ENCODE data around the gene AK9. TPM values are rescaled to one million over a fixed set of nuclear protein-coding genes. Genes with fewer than 3 reads are reported as not detected.

Gene AK9
- polyA plus RNA-seq, 1 donor from 2014 or later: 27.7 TPM

GRCh38 chr6:109561844-109562243 is 129.2 kb downstream of the AK9 start:
- no peaks in the 10 kb centered on the region for H3K79me2 ChIP-seq (replicated peaks; ENCODE audit: insufficient read depth, low read length)
- no peaks in the 10 kb centered on the region for H3K9me2 ChIP-seq (ENCODE audit: insufficient read depth, low read length)
- H3K4me2 ChIP-seq (ENCODE audit: low read length): no peak overlapping the region
- no peaks in the 10 kb centered on the region for H3K36me3 ChIP-seq (ENCODE audit: insufficient read depth, low read length)
- H3K9ac ChIP-seq (ENCODE audit: low read length): no peak overlapping the region
- no peak overlapping the region for H3K4me3 ChIP-seq (ENCODE audit: low read length)
- no peak overlapping the region for H3K27ac ChIP-seq (ENCODE audit: low read length)
- H4K20me1 ChIP-seq (ENCODE audit: insufficient read depth): no peaks in the 10 kb centered on the region
- H3K27me3 ChIP-seq (ENCODE audit: insufficient read depth, low read depth, low read length): no peaks in the 10 kb centered on the region
- no peak for TF ChIP-seq TAF1 (IDR thresholded peaks at IDR 0.05; ENCODE audit: low read depth)
- no peak for TF ChIP-seq RAD21 (conservative IDR thresholded peaks at IDR 0.05)
- no peak for TF ChIP-seq EZH2 (IDR thresholded peaks at IDR 0.05; ENCODE audit: borderline replicate concordance, insufficient read depth, low read length, poor library complexity, severe bottlenecking)
- TF ChIP-seq POLR2AphosphoS5 (IDR thresholded peaks at IDR 0.05): no peak
- no peak for TF ChIP-seq SMC3 (conservative IDR thresholded peaks at IDR 0.05; ENCODE audit: poor library complexity)
- TF ChIP-seq, protein P1, sequence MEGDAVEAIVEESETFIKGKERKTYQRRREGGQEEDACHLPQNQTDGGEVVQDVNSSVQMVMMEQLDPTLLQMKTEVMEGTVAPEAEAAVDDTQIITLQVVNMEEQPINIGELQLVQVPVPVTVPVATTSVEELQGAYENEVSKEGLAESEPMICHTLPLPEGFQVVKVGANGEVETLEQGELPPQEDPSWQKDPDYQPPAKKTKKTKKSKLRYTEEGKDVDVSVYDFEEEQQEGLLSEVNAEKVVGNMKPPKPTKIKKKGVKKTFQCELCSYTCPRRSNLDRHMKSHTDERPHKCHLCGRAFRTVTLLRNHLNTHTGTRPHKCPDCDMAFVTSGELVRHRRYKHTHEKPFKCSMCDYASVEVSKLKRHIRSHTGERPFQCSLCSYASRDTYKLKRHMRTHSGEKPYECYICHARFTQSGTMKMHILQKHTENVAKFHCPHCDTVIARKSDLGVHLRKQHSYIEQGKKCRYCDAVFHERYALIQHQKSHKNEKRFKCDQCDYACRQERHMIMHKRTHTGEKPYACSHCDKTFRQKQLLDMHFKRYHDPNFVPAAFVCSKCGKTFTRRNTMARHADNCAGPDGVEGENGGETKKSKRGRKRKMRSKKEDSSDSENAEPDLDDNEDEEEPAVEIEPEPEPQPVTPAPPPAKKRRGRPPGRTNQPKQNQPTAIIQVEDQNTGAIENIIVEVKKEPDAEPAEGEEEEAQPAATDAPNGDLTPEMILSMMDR (IDR thresholded peaks at IDR 0.05; ENCODE audit: poor library complexity, severe bottlenecking): no peak
- TF ChIP-seq, protein P2, sequence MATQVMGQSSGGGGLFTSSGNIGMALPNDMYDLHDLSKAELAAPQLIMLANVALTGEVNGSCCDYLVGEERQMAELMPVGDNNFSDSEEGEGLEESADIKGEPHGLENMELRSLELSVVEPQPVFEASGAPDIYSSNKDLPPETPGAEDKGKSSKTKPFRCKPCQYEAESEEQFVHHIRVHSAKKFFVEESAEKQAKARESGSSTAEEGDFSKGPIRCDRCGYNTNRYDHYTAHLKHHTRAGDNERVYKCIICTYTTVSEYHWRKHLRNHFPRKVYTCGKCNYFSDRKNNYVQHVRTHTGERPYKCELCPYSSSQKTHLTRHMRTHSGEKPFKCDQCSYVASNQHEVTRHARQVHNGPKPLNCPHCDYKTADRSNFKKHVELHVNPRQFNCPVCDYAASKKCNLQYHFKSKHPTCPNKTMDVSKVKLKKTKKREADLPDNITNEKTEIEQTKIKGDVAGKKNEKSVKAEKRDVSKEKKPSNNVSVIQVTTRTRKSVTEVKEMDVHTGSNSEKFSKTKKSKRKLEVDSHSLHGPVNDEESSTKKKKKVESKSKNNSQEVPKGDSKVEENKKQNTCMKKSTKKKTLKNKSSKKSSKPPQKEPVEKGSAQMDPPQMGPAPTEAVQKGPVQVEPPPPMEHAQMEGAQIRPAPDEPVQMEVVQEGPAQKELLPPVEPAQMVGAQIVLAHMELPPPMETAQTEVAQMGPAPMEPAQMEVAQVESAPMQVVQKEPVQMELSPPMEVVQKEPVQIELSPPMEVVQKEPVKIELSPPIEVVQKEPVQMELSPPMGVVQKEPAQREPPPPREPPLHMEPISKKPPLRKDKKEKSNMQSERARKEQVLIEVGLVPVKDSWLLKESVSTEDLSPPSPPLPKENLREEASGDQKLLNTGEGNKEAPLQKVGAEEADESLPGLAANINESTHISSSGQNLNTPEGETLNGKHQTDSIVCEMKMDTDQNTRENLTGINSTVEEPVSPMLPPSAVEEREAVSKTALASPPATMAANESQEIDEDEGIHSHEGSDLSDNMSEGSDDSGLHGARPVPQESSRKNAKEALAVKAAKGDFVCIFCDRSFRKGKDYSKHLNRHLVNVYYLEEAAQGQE (IDR thresholded peaks at IDR 0.05; ENCODE audit: borderline replicate concordance): no peak
- TF ChIP-seq EP300 (conservative IDR thresholded peaks at IDR 0.05; ENCODE audit: poor library complexity, severe bottlenecking): no peak
- TF ChIP-seq MXI1 (conservative IDR thresholded peaks at IDR 0.05; ENCODE audit: poor library complexity, severe bottlenecking): no peak
- H2AFZ ChIP-seq (ENCODE audit: low read depth, low read length): no peak overlapping the region
- no peaks in the 10 kb centered on the region for H3K9me3 ChIP-seq (ENCODE audit: low read length)
- no peaks in the 10 kb centered on the region for H3F3A ChIP-seq (ENCODE audit: insufficient read depth, low read length, poor library complexity, severe bottlenecking)

- no peak for TF ChIP-seq MXI1 (conservative IDR thresholded peaks at IDR 0.05; ENCODE audit: poor library complexity, severe bottlenecking)
- TF ChIP-seq, protein P1 (IDR thresholded peaks at IDR 0.05; ENCODE audit: poor library complexity, severe bottlenecking): no peak
- no peak for TF ChIP-seq POLR2AphosphoS5 (IDR thresholded peaks at IDR 0.05)
- TF ChIP-seq EZH2 (IDR thresholded peaks at IDR 0.05; ENCODE audit: borderline replicate concordance, insufficient read depth, low read length, poor library complexity, severe bottlenecking): no peak
- TF ChIP-seq SMC3 (conservative IDR thresholded peaks at IDR 0.05; ENCODE audit: poor library complexity): no peak
- no peak for TF ChIP-seq EP300 (conservative IDR thresholded peaks at IDR 0.05; ENCODE audit: poor library complexity, severe bottlenecking)
- TF ChIP-seq RAD21 (conservative IDR thresholded peaks at IDR 0.05): no peak
- TF ChIP-seq TAF1 (IDR thresholded peaks at IDR 0.05; ENCODE audit: low read depth): no peak
- TF ChIP-seq, protein P2 (IDR thresholded peaks at IDR 0.05; ENCODE audit: borderline replicate concordance): no peak
- H3K9me3 ChIP-seq (ENCODE audit: low read length): no peaks in the 10 kb centered on the region
- no peaks in the 10 kb centered on the region for H3K79me2 ChIP-seq (replicated peaks; ENCODE audit: insufficient read depth, low read length)
- H3K4me2 ChIP-seq (ENCODE audit: low read length): no peak overlapping the region
- no peaks in the 10 kb centered on the region for H3K36me3 ChIP-seq (ENCODE audit: insufficient read depth, low read length)
- no peak overlapping the region for H3K9ac ChIP-seq (ENCODE audit: low read length)
- H4K20me1 ChIP-seq (ENCODE audit: insufficient read depth): no peaks in the 10 kb centered on the region
- no peaks in the 10 kb centered on the region for H3K27me3 ChIP-seq (ENCODE audit: insufficient read depth, low read depth, low read length)
- no peak overlapping the region for H3K4me3 ChIP-seq (ENCODE audit: low read length)
- no peaks in the 10 kb centered on the region for H3K9me2 ChIP-seq (ENCODE audit: insufficient read depth, low read length)
- H3K27ac ChIP-seq (ENCODE audit: low read length): no peak overlapping the region
- H2AFZ ChIP-seq (ENCODE audit: low read depth, low read length): no peak overlapping the region
- no peaks in the 10 kb centered on the region for H3F3A ChIP-seq (ENCODE audit: insufficient read depth, low read length, poor library complexity, severe bottlenecking)
Observed at GRCh38 chr6:109531446-109531845, 159.6 kb downstream of the AK9 start.

Data from neural cell (in vitro differentiated cells).